Upper lobe of left lung (tissue), 4 donors: ENCODE measurements around the gene ASIP.

Source experiments
- EP300 ChIP-seq, 4 donors: sonication (generic); formaldehyde crosslinking; IDR thresholded peaks; one replicate each; pipeline ENCODE4 v1.5.1; 2017; ENCODE audit warnings: antibody characterized with exemption in 4 of 4, control low read depth in 2 of 4
- POLR2A ChIP-seq, 4 donors: fragments of 450-650 bp; IDR thresholded peaks; one replicate each; pipeline ENCODE4 v1.5.1; 2016 to 2017; ENCODE audit warnings: antibody characterized with exemption in 4 of 4, mild to moderate bottlenecking in 2 of 4
- TF ChIP-seq, protein P1 (sequence below), 6 experiments: fragments of 450-650 bp in 4 of 6; fragments of 200-600 bp in 2 of 6; sonication (generic) in 2 of 6; IDR thresholded peaks; one replicate each; pipeline ENCODE4 v1.5.1; 2016 to 2019; ENCODE audit warnings: antibody characterized with exemption in 6 of 6

DNA sequence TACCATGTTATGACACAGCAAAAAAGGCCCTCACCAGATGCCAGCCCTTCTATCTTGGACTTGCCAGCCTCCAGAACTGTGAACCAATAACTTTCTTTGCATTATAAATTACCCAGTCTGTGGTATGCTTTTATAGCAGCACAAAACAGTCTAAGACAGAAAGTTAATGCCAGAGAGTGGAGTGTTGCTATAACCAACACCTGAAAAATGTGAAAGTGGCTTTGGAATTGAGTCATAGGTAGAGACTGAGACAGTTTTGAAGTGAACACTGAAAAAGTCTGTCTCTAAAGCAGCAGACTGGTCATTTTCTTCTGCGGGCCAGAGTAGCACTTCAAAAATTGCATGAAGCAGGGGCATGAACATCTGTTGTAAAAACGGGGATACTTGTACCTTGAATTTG is 28.0 kb upstream of the ASIP start:
- TF ChIP-seq, protein P1, sequence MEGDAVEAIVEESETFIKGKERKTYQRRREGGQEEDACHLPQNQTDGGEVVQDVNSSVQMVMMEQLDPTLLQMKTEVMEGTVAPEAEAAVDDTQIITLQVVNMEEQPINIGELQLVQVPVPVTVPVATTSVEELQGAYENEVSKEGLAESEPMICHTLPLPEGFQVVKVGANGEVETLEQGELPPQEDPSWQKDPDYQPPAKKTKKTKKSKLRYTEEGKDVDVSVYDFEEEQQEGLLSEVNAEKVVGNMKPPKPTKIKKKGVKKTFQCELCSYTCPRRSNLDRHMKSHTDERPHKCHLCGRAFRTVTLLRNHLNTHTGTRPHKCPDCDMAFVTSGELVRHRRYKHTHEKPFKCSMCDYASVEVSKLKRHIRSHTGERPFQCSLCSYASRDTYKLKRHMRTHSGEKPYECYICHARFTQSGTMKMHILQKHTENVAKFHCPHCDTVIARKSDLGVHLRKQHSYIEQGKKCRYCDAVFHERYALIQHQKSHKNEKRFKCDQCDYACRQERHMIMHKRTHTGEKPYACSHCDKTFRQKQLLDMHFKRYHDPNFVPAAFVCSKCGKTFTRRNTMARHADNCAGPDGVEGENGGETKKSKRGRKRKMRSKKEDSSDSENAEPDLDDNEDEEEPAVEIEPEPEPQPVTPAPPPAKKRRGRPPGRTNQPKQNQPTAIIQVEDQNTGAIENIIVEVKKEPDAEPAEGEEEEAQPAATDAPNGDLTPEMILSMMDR (IDR thresholded peaks at IDR 0.05), result no peak
- no peak for TF ChIP-seq POLR2A (IDR thresholded peaks at IDR 0.05)
- no peak for TF ChIP-seq EP300 (IDR thresholded peaks at IDR 0.05)
